GM12875 (cell line): ENCODE measurements around the gene SYT9.

Source experiments
- H3K4me3 ChIP-seq: one replicate; pipeline ENCODE4 v1.5.1; 2011; ENCODE audit warnings: low read depth, low read length, control low read depth
- TF ChIP-seq, protein P1 (sequence below): IDR thresholded peaks from 2 replicates; pipeline ENCODE4 v1.5.1; 2011; ENCODE audit warnings: low read depth, mild to moderate bottlenecking, control low read depth, inconsistent platforms, low read length, moderate library complexity, borderline replicate concordance; ENCODE audit not compliant: insufficient read depth

The SYT9 gene

GRCh38 chr11:7494086-7494745, 242.5 kb downstream of the SYT9 start:
- TF ChIP-seq, protein P1, sequence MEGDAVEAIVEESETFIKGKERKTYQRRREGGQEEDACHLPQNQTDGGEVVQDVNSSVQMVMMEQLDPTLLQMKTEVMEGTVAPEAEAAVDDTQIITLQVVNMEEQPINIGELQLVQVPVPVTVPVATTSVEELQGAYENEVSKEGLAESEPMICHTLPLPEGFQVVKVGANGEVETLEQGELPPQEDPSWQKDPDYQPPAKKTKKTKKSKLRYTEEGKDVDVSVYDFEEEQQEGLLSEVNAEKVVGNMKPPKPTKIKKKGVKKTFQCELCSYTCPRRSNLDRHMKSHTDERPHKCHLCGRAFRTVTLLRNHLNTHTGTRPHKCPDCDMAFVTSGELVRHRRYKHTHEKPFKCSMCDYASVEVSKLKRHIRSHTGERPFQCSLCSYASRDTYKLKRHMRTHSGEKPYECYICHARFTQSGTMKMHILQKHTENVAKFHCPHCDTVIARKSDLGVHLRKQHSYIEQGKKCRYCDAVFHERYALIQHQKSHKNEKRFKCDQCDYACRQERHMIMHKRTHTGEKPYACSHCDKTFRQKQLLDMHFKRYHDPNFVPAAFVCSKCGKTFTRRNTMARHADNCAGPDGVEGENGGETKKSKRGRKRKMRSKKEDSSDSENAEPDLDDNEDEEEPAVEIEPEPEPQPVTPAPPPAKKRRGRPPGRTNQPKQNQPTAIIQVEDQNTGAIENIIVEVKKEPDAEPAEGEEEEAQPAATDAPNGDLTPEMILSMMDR = no peak
- H3K4me3 ChIP-seq = no peak overlapping the region

- TF ChIP-seq, protein P1 = no peak
- H3K4me3 ChIP-seq = no peak overlapping the region
Observed at GRCh38 chr11:7495882-7496551, 244.3 kb downstream of the SYT9 start.

DNA sequence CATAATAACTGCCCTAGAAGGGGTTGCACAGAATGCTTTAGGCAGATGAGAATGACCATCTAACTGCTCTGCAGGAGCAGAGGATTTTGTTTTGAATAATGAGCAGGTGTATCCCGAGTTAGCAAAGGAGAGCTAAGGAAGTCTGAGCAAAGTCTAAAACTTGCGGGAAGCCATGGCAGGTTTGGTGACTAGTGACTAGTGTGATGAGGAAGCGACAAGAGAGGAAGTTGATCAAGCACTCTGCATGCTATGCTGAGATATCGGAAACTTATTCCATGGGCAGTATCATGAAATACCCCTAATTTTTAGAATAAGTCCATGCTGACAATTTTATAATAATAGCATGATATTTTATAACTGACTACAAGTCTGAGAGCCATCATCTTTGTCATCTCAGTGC, 246.5 kb downstream of the SYT9 start:
- TF ChIP-seq, protein P1 = no peak
- no peak overlapping the region for H3K4me3 ChIP-seq

- TF ChIP-seq, protein P1 = no peak
- H3K4me3 ChIP-seq = no peak overlapping the region
Observed at GRCh38 chr11:7499081-7499480, 247.4 kb downstream of the SYT9 start.

DNA sequence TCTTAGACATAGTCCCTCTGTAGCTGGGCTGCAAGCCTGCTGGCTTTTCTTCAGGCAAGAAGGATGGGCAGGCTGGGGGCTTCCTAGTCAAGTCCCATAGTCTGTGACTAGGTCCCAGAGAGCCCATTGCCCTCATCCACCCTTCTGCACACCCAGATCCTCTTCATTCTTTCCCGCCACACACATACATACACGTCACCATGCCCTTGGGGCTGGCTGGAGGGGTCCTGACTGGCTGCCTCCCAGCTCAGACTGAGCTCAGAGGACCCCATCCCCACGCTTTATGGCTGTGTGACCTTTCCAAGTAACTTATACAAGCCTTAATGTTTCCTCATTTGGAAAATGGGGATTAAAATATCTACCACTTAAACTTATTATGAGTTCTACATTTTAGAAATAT, 248.5 kb downstream of the SYT9 start:
- H3K4me3 ChIP-seq = no peak overlapping the region
- TF ChIP-seq, protein P1 = no peak

GRCh38 chr11:7501251-7501650, 249.5 kb downstream of the SYT9 start:
- TF ChIP-seq, protein P1 = no peak
- no peak overlapping the region for H3K4me3 ChIP-seq

DNA sequence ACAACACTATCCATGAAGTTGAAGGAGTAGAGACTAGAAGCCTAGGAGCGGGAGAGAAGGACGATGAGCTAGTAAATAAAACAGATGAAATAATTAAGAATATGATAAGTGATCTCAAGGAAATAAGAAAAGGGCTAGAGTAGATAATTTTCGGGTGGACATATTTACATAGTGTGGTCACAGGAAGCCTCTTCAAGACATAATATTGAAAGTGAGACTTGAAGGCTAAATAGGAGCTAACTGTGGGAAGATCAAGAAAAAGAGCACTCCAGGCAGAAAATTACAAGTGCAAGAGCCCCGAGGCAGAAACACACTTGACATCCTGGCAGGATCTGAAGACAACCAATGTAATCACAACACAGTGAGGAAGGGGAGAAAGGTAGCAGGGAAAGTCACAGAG, 250.2 kb downstream of the SYT9 start:
- no peak overlapping the region for H3K4me3 ChIP-seq
- TF ChIP-seq, protein P1 = no peak
